GM19438 (cell line): ENCODE data around the gene THSD7A.
"Not testable (repeated sequence)": the region's sequence is repeated elsewhere in the genome, so short reads cannot be mapped to it uniquely, and the experiment has no call there.

Experiments used
- ATAC-seq: cut with Tn5 transposase; IDR thresholded peaks from one replicate; pipeline ENCODE4 v1.9.1; 2021; ENCODE audit warnings: low read depth; ENCODE audit not compliant: unreplicated experiment

THSD7A gene

GRCh38 chr7:11538751-11539299 lies 293.2 kb downstream of the THSD7A start:
- ATAC-seq: no peak

- ATAC-seq: no peak
Observed at GRCh38 chr7:11533229-11533820, 298.7 kb downstream of the THSD7A start.

GRCh38 chr7:11529382-11529781 lies 302.6 kb downstream of the THSD7A start:
- no peak for ATAC-seq

- no peak for ATAC-seq
Observed at GRCh38 chr7:11527707-11528106, 304.3 kb downstream of the THSD7A start.

- no peak for ATAC-seq
Observed at GRCh38 chr7:11524476-11525397, 307.3 kb downstream of the THSD7A start.

GRCh38 chr7:11521964-11522499 lies 310.0 kb downstream of the THSD7A start:
- ATAC-seq: not testable (repeated sequence)

GRCh38 chr7:11517853-11518252 lies 314.1 kb downstream of the THSD7A start:
- ATAC-seq: no peak

GRCh38 chr7:11516328-11516727 lies 315.7 kb downstream of the THSD7A start:
- ATAC-seq: no peak

- no peak for ATAC-seq
Observed at GRCh38 chr7:11513460-11513859, 318.5 kb downstream of the THSD7A start.

- ATAC-seq: no peak
Observed at GRCh38 chr7:11507929-11508328, 324.1 kb downstream of the THSD7A start.

GRCh38 chr7:11506417-11506816 lies 325.6 kb downstream of the THSD7A start:
- ATAC-seq: no peak

- ATAC-seq: no peak
Observed at GRCh38 chr7:11505471-11505985, 326.5 kb downstream of the THSD7A start.

- no peak for ATAC-seq
Observed at GRCh38 chr7:11492307-11492706, 339.7 kb downstream of the THSD7A start.

GRCh38 chr7:11491811-11492210 lies 340.2 kb downstream of the THSD7A start:
- ATAC-seq: no peak

GRCh38 chr7:11489280-11489679 lies 342.7 kb downstream of the THSD7A start:
- ATAC-seq: no peak

GRCh38 chr7:11486271-11486670 lies 345.7 kb downstream of the THSD7A start:
- ATAC-seq: no peak

- ATAC-seq: no peak
Observed at GRCh38 chr7:11485636-11486035, 346.4 kb downstream of the THSD7A start.

GRCh38 chr7:11480143-11480542 lies 351.9 kb downstream of the THSD7A start:
- ATAC-seq: no peak

GRCh38 chr7:11478882-11479281 lies 353.1 kb downstream of the THSD7A start:
- ATAC-seq: no peak

- ATAC-seq: no peak
Observed at GRCh38 chr7:11478426-11478825, 353.6 kb downstream of the THSD7A start.

- no peak for ATAC-seq
Observed at GRCh38 chr7:11474902-11475585, 357.0 kb downstream of the THSD7A start.
